MCF 10A (cell line): ENCODE results near the gene IL22RA2. TPM values are rescaled to one million over a fixed set of nuclear protein-coding genes. Genes with fewer than 3 reads are reported as not detected.

Source experiments
- BruUV-seq: library from RNA; stranded (reverse); fragments of 400-500 nt; replicated peaks from 2 replicates; lab custom pipeline; 2021; lab: Mats Ljungman, UMichigan
- CTCF ChIA-PET: fragments of 300-600 bp; sonication (Branson Sonifier 250); formaldehyde crosslinking; extraction: SDS; loops from one replicate; lab custom pipeline; 2021; ENCODE audit warnings: antibody characterized with exemption, inconsistent platforms; lab: Yijun Ruan, JAX
- POLR2A ChIA-PET: fragments of 300-600, 350-650 bp; sonication (Branson Sonifier 250); formaldehyde crosslinking; extraction: SDS; loops from one replicate; lab custom pipeline; 2020; ENCODE audit warnings: antibody characterized with exemption, inconsistent platforms; lab: Yijun Ruan, JAX
- DNase-seq: peaks from one replicate; pipeline ENCODE4 v3.0.0-alpha.2; 2018; ENCODE audit not compliant: unreplicated experiment
- H3K27ac Mint-ChIP-seq: one replicate; pipeline ENCODE4 v1.8.0; 2022; ENCODE audit warnings: mild to moderate bottlenecking, low read depth, mixed read lengths; ENCODE audit not compliant: unreplicated experiment
- H3K27me3 Mint-ChIP-seq: one replicate; pipeline ENCODE4 v1.8.0; 2022; ENCODE audit warnings: mixed read lengths; ENCODE audit not compliant: insufficient read depth, unreplicated experiment
- H3K36me3 Mint-ChIP-seq: one replicate; pipeline ENCODE4 v1.8.0; 2022; ENCODE audit warnings: mild to moderate bottlenecking, moderate library complexity, mixed read lengths; ENCODE audit not compliant: insufficient read depth, unreplicated experiment
- H3K4me1 Mint-ChIP-seq: one replicate; pipeline ENCODE4 v1.8.0; 2022; ENCODE audit warnings: mixed read lengths; ENCODE audit not compliant: insufficient read depth, unreplicated experiment
- H3K4me3 Mint-ChIP-seq: one replicate; pipeline ENCODE4 v1.8.0; 2022; ENCODE audit warnings: mild to moderate bottlenecking, moderate library complexity, mixed read lengths; ENCODE audit not compliant: unreplicated experiment
- H3K9me3 Mint-ChIP-seq: one replicate; pipeline ENCODE4 v1.8.0; 2022; ENCODE audit warnings: mixed read lengths; ENCODE audit not compliant: unreplicated experiment
- intact Hi-C: fragments of 100-400 bp; cut with micrococcal nuclease; formaldehyde crosslinking; loops from 2 replicates; pipeline ENCODE4 v1.14.1; 2022
- total RNA-seq: library from RNA; stranded (reverse); gene quantifications from 2 replicates; pipeline ENCODE4 v1.2.3, GENCODE V29; 2022
- TF ChIP-seq, protein P1 (sequence below): fragments of 200-600 bp; IDR thresholded peaks from one replicate; pipeline ENCODE4 v1.8.0; 2022; ENCODE audit warnings: antibody characterized with exemption, mild to moderate bottlenecking; ENCODE audit not compliant: unreplicated experiment

IL22RA2 gene
- total RNA-seq, 1 experiment from 2014 or later = not detected

DNA sequence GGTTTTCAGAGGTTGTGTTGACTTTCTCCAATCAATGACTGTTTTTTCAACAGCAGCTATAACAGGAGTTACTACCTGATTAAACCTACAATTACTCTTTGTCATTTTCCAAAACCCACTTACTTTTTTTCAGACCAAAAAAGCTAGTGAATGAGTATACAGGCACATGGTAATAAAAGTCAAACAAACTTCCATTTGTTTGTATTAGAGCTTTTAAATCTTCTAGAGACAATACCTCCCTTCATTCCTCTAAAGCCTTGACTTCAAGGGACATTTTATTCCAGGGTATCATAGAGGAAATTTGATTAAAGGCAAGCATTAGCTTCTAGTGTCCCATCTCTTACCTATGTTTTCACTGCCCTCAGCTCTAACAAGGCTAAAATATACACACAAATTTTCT, 52.7 kb downstream of the IL22RA2 start:
- H3K9me3 Mint-ChIP-seq = no peaks in the 10 kb centered on the region
- H3K36me3 Mint-ChIP-seq = no peaks in the 10 kb centered on the region
- TF ChIP-seq, protein P1, sequence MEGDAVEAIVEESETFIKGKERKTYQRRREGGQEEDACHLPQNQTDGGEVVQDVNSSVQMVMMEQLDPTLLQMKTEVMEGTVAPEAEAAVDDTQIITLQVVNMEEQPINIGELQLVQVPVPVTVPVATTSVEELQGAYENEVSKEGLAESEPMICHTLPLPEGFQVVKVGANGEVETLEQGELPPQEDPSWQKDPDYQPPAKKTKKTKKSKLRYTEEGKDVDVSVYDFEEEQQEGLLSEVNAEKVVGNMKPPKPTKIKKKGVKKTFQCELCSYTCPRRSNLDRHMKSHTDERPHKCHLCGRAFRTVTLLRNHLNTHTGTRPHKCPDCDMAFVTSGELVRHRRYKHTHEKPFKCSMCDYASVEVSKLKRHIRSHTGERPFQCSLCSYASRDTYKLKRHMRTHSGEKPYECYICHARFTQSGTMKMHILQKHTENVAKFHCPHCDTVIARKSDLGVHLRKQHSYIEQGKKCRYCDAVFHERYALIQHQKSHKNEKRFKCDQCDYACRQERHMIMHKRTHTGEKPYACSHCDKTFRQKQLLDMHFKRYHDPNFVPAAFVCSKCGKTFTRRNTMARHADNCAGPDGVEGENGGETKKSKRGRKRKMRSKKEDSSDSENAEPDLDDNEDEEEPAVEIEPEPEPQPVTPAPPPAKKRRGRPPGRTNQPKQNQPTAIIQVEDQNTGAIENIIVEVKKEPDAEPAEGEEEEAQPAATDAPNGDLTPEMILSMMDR = no peak
- H3K27ac Mint-ChIP-seq = no peak overlapping the region
- ChIA-PET CTCF (interaction anchor here (0.7 to 1.6 kb wide), 6 partner anchors 9 to 45 kb away, joined by 3 to 7 read pairs (median 3); no protein-coding TSS in a partner anchor), POLR2A (interaction anchor here (0.7 to 1.7 kb wide), 6 partner anchors 9 to 45 kb away, joined by 3 to 8 read pairs (median 3); no protein-coding TSS in a partner anchor)
- BruUV-seq = no TSS peak
- no peaks in the 10 kb centered on the region for H3K4me1 Mint-ChIP-seq
- H3K27me3 Mint-ChIP-seq = no peaks in the 10 kb centered on the region
- no peak for DNase-seq
- no peak overlapping the region for H3K4me3 Mint-ChIP-seq
- intact Hi-C loops = no loop called here

DNA sequence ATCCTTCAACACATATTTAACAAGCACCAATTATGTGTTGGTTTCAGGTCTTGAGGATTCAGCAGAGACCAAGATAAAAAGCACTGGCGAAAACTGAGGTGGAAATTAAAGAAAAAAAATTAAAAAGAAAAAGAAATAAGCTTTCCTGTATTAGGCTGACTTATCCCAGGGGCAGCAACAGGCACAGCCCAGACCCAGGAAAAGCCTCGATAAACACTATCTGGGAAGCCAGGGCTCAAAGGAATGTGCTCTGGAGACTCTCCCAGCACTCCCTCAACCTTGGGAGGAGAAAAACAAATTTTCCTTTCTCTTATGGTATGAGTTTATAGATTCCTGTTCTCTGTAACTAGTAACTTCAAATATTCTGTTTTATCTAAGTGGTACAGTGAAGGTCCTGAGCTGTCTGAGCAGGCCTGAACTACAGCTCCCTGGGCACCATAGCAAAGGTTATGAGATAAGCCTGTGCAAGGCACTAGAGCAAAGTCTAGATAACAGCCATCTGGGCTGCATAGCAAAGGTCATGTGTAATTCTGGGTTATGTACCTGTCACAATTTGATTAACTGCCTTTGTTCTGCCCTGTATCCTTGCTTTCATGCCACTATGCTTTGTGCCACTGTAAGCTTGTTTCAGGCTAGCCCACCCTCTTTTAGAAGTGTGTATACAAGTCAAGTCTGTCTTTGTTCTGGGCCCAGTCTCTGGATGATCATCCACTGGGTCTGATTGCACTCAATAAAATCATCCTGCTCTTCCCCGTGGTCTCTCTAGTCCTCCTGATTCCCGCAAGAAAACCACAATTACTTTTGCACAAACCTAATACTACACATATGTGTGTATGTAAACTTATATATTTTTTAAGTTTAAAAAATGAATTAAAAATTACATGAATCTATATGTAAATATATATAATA, 54.0 kb downstream of the IL22RA2 start:
- no peak for DNase-seq
- no peak overlapping the region for H3K27ac Mint-ChIP-seq
- no peaks in the 10 kb centered on the region for H3K9me3 Mint-ChIP-seq
- intact Hi-C loops = no loop called here
- no TSS peak for BruUV-seq
- no peak overlapping the region for H3K4me3 Mint-ChIP-seq
- H3K4me1 Mint-ChIP-seq = no peaks in the 10 kb centered on the region
- H3K36me3 Mint-ChIP-seq = no peaks in the 10 kb centered on the region
- H3K27me3 Mint-ChIP-seq = no peaks in the 10 kb centered on the region
- TF ChIP-seq, protein P1 = no peak
- ChIA-PET POLR2A (interaction anchor here (1.1 kb wide), 2 partner anchors 16 to 151 kb away, joined by 3 read pairs; no protein-coding TSS in a partner anchor), CTCF (interaction anchor here (0.6 kb wide), 1 partner anchor 59 kb away, joined by 3 read pairs; no protein-coding TSS in a partner anchor)

DNA sequence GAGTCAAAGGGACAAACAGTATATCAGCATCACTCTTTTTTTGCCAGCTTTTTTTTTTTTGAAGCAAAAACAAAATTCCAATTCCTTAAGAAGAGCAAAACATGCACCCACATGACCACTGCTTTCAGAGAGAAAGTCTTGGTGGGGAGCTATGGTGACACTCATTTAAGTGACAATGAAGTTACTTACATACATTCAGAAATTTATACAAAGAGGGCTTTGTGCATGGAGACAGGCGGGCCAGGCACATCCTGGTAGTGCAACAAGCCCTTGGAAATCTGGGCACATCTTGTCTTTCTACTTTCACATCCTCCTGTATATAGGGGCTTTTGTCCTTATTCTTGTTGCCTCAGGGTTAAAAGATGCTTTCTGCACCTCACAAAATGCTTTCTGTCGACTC, 55.9 kb downstream of the IL22RA2 start:
- CTCF ChIA-PET = interaction anchor here (1.0 to 1.4 kb wide), 2 partner anchors 10 to 12 kb away, joined by 3 to 4 read pairs; no protein-coding TSS in a partner anchor
- POLR2A ChIA-PET = interaction anchor here (0.5 to 0.6 kb wide), 2 partner anchors 509 to 1924 kb away, joined by 3 read pairs; no protein-coding TSS in a partner anchor
- Mint-ChIP-seq H3K4me3 (no peak overlapping the region), H3K27ac (no peak overlapping the region), H3K9me3 (no peaks in the 10 kb centered on the region), H3K27me3 (no peaks in the 10 kb centered on the region), H3K36me3 (no peaks in the 10 kb centered on the region), H3K4me1 (no peaks in the 10 kb centered on the region)
- intact Hi-C loops = no loop called here
- no peak for DNase-seq
- TF ChIP-seq, protein P1 = no peak
- no TSS peak for BruUV-seq

DNA sequence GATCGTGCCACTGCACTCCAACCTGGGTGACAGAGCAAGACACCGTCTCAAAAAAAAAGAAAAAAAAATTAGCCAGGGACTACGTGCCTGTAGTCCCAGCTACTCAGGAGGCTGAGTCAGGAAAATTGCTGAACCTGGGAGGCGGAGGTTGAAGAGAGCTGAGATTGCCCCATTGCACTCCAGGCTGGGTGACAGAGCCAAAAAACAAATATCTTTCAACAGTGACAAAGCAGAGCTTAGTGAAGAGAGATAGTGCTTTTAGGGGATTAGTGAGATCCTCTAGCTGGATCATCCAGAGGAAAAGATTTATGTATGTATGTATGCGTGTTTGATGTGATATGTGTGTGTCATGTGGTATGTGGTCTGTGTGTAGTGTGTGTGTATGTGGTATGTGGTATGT, 56.6 kb downstream of the IL22RA2 start:
- H3K27ac Mint-ChIP-seq = no peak overlapping the region
- TF ChIP-seq, protein P1 = no peak

More for the DNA sequence above, 56.6 kb downstream of the IL22RA2 start:
- no peak overlapping the region for H3K4me3 Mint-ChIP-seq
- H3K27me3 Mint-ChIP-seq = no peaks in the 10 kb centered on the region
- peaks cover 7% of the 10 kb centered on the region for H3K4me1 Mint-ChIP-seq
- no peaks in the 10 kb centered on the region for H3K9me3 Mint-ChIP-seq
- POLR2A ChIA-PET = interaction anchor here (0.5 kb wide), 1 partner anchor 1924 kb away, joined by 3 read pairs; no protein-coding TSS in a partner anchor
- H3K36me3 Mint-ChIP-seq = no peaks in the 10 kb centered on the region
- intact Hi-C loops = no loop called here
- no peak for DNase-seq
- BruUV-seq = no TSS peak
- CTCF ChIA-PET = interaction anchor here (1.0 to 1.4 kb wide), 2 partner anchors 9 to 11 kb away, joined by 3 to 4 read pairs; no protein-coding TSS in a partner anchor
